ENCODE data around the gene TSC2.
"Not testable (repeated sequence)": the region's sequence is repeated elsewhere in the genome, so short reads cannot be mapped to it uniquely, and the experiment has no call there.

DNA sequence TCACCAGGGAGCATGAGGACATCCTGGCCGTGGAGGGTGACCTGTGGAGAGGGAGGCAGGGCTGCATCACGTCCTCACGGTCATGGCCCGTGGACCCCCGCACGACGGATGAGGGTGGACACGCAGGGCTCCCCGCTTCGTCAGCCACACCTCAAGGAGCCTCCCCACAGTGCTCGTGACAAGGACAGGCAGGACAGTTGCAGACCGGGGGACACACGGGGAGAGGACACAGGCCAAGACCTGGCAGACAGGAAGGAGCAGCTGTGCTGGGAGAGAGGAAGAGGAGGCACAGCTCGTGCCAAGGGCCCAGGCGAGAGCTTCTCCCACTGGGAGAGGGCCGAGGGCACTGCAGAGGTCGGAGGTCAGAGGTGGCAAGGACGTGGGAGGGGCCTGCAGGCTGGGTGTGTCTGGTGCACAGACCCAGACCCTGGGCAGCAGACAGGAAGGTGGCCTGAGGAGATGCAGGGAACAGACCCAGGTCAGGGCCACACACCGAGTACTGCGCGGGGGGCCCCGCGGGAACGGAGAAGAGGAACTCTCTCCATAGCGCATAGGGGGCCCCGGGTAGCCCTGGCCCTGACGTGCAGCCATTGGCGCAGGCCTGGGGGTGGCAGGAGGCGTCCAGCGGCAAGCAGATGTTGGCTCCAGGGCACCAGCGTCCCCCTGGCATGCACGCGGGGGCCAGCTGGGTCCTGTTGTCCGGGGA is 67.3 kb downstream of the TSC2 start:
- not testable (repeated sequence) for TF ChIP-seq DACH1 (IDR thresholded peaks at IDR 0.05; ENCODE audit: partially characterized antibody); CUX1 (CRISPR knock-in tag; IDR thresholded peaks at IDR 0.05); ZBED1 (IDR thresholded peaks at IDR 0.05); ZBTB33 (CRISPR knock-in tag; IDR thresholded peaks at IDR 0.05); ZBTB8A (IDR thresholded peaks at IDR 0.05; ENCODE audit: partially characterized antibody); CEBPB (tag; IDR thresholded peaks at IDR 0.05); EP300 (IDR thresholded peaks at IDR 0.05; ENCODE audit: low read length); TBL1XR1 (IDR thresholded peaks at IDR 0.05; ENCODE audit: low read length in 2 of 2); MAFF (IDR thresholded peaks at IDR 0.05; ENCODE audit: low read length); SMC3 (conservative IDR thresholded peaks at IDR 0.05; ENCODE audit: insufficient read depth, low read depth, low read length); FOXM1 (IDR thresholded peaks at IDR 0.05; ENCODE audit: low read depth); FOXM1 (CRISPR knock-in tag; IDR thresholded peaks at IDR 0.05; ENCODE audit: low read depth); RAD21 (CRISPR knock-in tag; conservative IDR thresholded peaks at IDR 0.05 in 1 of 2, IDR thresholded peaks at IDR 0.05 in 1 of 2)
- TF ChIP-seq, protein P1, sequence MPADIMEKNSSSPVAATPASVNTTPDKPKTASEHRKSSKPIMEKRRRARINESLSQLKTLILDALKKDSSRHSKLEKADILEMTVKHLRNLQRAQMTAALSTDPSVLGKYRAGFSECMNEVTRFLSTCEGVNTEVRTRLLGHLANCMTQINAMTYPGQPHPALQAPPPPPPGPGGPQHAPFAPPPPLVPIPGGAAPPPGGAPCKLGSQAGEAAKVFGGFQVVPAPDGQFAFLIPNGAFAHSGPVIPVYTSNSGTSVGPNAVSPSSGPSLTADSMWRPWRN (IDR thresholded peaks at IDR 0.05; ENCODE audit: low read depth) = not testable (repeated sequence)
- TF ChIP-seq, protein P2, sequence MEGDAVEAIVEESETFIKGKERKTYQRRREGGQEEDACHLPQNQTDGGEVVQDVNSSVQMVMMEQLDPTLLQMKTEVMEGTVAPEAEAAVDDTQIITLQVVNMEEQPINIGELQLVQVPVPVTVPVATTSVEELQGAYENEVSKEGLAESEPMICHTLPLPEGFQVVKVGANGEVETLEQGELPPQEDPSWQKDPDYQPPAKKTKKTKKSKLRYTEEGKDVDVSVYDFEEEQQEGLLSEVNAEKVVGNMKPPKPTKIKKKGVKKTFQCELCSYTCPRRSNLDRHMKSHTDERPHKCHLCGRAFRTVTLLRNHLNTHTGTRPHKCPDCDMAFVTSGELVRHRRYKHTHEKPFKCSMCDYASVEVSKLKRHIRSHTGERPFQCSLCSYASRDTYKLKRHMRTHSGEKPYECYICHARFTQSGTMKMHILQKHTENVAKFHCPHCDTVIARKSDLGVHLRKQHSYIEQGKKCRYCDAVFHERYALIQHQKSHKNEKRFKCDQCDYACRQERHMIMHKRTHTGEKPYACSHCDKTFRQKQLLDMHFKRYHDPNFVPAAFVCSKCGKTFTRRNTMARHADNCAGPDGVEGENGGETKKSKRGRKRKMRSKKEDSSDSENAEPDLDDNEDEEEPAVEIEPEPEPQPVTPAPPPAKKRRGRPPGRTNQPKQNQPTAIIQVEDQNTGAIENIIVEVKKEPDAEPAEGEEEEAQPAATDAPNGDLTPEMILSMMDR (IDR thresholded peaks at IDR 0.05 in 2 of 3, conservative IDR thresholded peaks at IDR 0.05 in 1 of 3; ENCODE audit: insufficient read depth in 2 of 3, low read depth in 1 of 3, low read length in 3 of 3) = not testable (repeated sequence)

All from K562 (cell line).